HCT116 (cell line): ENCODE measurements around the gene ZNF418. TPM values are rescaled to one million over a fixed set of nuclear protein-coding genes. Genes with fewer than 3 reads are reported as not detected.

Experiments used
- ATAC-seq: fragments of 200-7000 bp; cut with Tn5 transposase; 2 replicates; pipeline ENCODE4 v1.9.1; 2020; ENCODE audit warnings: mild to moderate bottlenecking, moderate library complexity
- BruUV-seq: library from RNA; stranded (reverse); fragments of 400-500 nt; replicated peaks from 2 replicates; lab custom pipeline; 2021; lab: Mats Ljungman, UMichigan
- CTCF ChIA-PET: fragments of 300-600 bp; sonication (Branson Sonifier 250); formaldehyde crosslinking; loops from one replicate; lab custom pipeline; 2021; ENCODE audit warnings: antibody characterized with exemption; lab: Charles Lee
- POLR2A ChIA-PET: fragments of 300-600, 350-600 bp; sonication (Branson Sonifier 250); formaldehyde crosslinking; loops from one replicate; lab custom pipeline; 2021; ENCODE audit warnings: antibody characterized with exemption; lab: Charles Lee
- RAD21 ChIA-PET, 2 experiments: fragments of 300-600 bp; sonication (Branson Sonifier 250); formaldehyde crosslinking; loops; one replicate each; lab custom pipeline; 2023; ENCODE audit warnings: low total read pairs in 2 of 2; ENCODE audit not compliant: uncharacterized antibody in 2 of 2, unreplicated experiment in 2 of 2, low non-redundant PET in 1 of 2; lab: Charles Lee
- DNase-seq: peaks from one replicate; pipeline ENCODE4 v3.0.0-alpha.2; 2010; ENCODE audit warnings: low read depth, low spot score
- H2AFZ ChIP-seq: fragments of 200-600 bp; shearing (Covaris generic), sonication (generic); 2 replicates; pipeline ENCODE4 v1.6.1; 2017; ENCODE audit warnings: low read depth, mixed run types, mixed read lengths, antibody characterized with exemption, low read length; ENCODE audit not compliant: poor library complexity, severe bottlenecking
- H3K27ac ChIP-seq: 2 replicates; pipeline ENCODE4 v1.5.1; 2012; ENCODE audit warnings: low read depth, low read length
- H3K27me3 ChIP-seq: fragments of 200-600 bp; sonication (generic); 2 replicates; pipeline ENCODE4 v1.6.1; 2016; ENCODE audit warnings: mixed run types, low read length, mixed read lengths; ENCODE audit not compliant: insufficient read depth
- H3K36me3 ChIP-seq, 2 experiments: fragments of 200-500 bp in 1 of 2; fragments of 200-600 bp in 1 of 2; sonication (Bioruptor generic) in 1 of 2; sonication (generic) in 1 of 2; 2 replicates each; pipeline versions ENCODE4 v1.5.1 to v1.6.1; 2014 to 2016; ENCODE audit warnings: low read length in 2 of 2, inconsistent platforms in 1 of 2, mixed read lengths in 1 of 2, mixed run types in 1 of 2; ENCODE audit not compliant: insufficient read depth in 2 of 2, control insufficient read depth in 1 of 2
- H3K4me1 ChIP-seq, 2 experiments: fragments of 200-600 bp in 1 of 2; sonication (generic) in 1 of 2; 2 replicates each; pipeline versions ENCODE4 v1.5.1 to v1.6.1; 2012 to 2017; ENCODE audit warnings: low read length in 2 of 2, inconsistent platforms in 1 of 2, mild to moderate bottlenecking in 1 of 2, mixed read lengths in 1 of 2, mixed run types in 1 of 2, moderate library complexity in 1 of 2; ENCODE audit not compliant: insufficient read depth in 2 of 2, control insufficient read depth in 1 of 2
- H3K4me2 ChIP-seq: fragments of 200-600 bp; sonication (generic); 2 replicates; pipeline ENCODE4 v1.6.1; 2017; ENCODE audit warnings: mixed run types, low read length, mixed read lengths
- H3K4me3 ChIP-seq, 2 experiments: fragments of 200-600 bp in 1 of 2; sonication (generic) in 1 of 2; replicated peaks in 1 of 2; 2 replicates each; pipeline ENCODE4 v1.5.1; 2011 to 2016; ENCODE audit warnings: low read length in 2 of 2, control low read depth in 1 of 2, low read depth in 1 of 2, mild to moderate bottlenecking in 1 of 2, mixed read lengths in 1 of 2, mixed run types in 1 of 2
- H3K79me2 ChIP-seq: fragments of 200-600 bp; sonication (generic); 2 replicates; pipeline ENCODE4 v1.6.1; 2017; ENCODE audit warnings: mild to moderate bottlenecking, mixed run types, low read length, moderate library complexity, mixed read lengths; ENCODE audit not compliant: insufficient read depth
- H3K9ac ChIP-seq: fragments of 200-600 bp; sonication (generic); 2 replicates; pipeline ENCODE4 v1.6.1; 2016; ENCODE audit warnings: low read length, mixed read lengths
- H3K9me2 ChIP-seq: fragments of 200-600 bp; sonication (generic), shearing (Covaris generic); 2 replicates; pipeline ENCODE4 v1.6.1; 2017; ENCODE audit warnings: mixed run types, mild to moderate bottlenecking, moderate library complexity; ENCODE audit not compliant: insufficient read depth
- H3K9me3 ChIP-seq, 2 experiments: fragments of 200-500 bp in 1 of 2; fragments of 200-600 bp in 1 of 2; sonication (Bioruptor generic) in 1 of 2; sonication (generic) in 1 of 2; 2 replicates each; pipeline ENCODE4 v1.6.1; 2014 to 2017; ENCODE audit warnings: low read length in 2 of 2, mixed read lengths in 2 of 2, inconsistent platforms in 1 of 2, low read depth in 1 of 2, mild to moderate bottlenecking in 1 of 2, mixed run types in 1 of 2, moderate library complexity in 1 of 2; ENCODE audit not compliant: control insufficient read depth in 1 of 2, insufficient read depth in 1 of 2
- H4K20me1 ChIP-seq: fragments of 200-600 bp; sonication (generic), shearing (Covaris generic); 2 replicates; pipeline ENCODE4 v1.6.1; 2017; ENCODE audit warnings: mixed run types, mild to moderate bottlenecking, moderate library complexity; ENCODE audit not compliant: insufficient read depth
- EGR1 ChIP-seq: IDR thresholded peaks from 2 replicates; pipeline ENCODE4 v1.6.1; 2012; ENCODE audit warnings: low read depth
- ELF1 ChIP-seq: IDR thresholded peaks from 2 replicates; pipeline ENCODE4 v1.6.1; 2012; ENCODE audit warnings: low read depth, borderline replicate concordance
- EZH2 ChIP-seq: fragments of 200-600 bp; sonication (generic); IDR thresholded peaks from 2 replicates; pipeline ENCODE4 v1.6.1; 2017; ENCODE audit warnings: antibody characterized with exemption, mixed run types
- FOSL1 ChIP-seq: IDR thresholded peaks from 2 replicates; pipeline ENCODE4 v1.6.1; 2012; ENCODE audit warnings: low read depth
- JUND ChIP-seq: IDR thresholded peaks from 2 replicates; pipeline ENCODE4 v1.6.1; 2012
- POLR2A ChIP-seq: IDR thresholded peaks from 2 replicates; pipeline ENCODE4 v1.7.0; 2011; ENCODE audit warnings: borderline replicate concordance; ENCODE audit not compliant: insufficient read depth, insufficient read length; ENCODE audit errors: extremely low read depth
- RAD21 ChIP-seq: IDR thresholded peaks from 2 replicates; pipeline ENCODE4 v1.6.1; 2012; ENCODE audit warnings: low read depth, mild to moderate bottlenecking
- SIN3A ChIP-seq: IDR thresholded peaks from 2 replicates; pipeline ENCODE4 v1.6.1; 2012; ENCODE audit warnings: low read depth
- TCF7L2 ChIP-seq: IDR thresholded peaks from 2 replicates; pipeline ENCODE4 v1.7.0; 2011; ENCODE audit warnings: borderline replicate concordance, inconsistent platforms; ENCODE audit not compliant: insufficient read depth, insufficient read length; ENCODE audit errors: extremely low read depth
- YY1 ChIP-seq: IDR thresholded peaks from 2 replicates; pipeline ENCODE4 v1.6.1; 2011; ENCODE audit warnings: low read length, low read depth, moderate library complexity, mild to moderate bottlenecking; ENCODE audit not compliant: insufficient replicate concordance; ENCODE audit errors: extremely low read depth
- ZNF274 ChIP-seq: fragments of 200-500 bp; sonication (Bioruptor generic); IDR thresholded peaks from 2 replicates; pipeline ENCODE4 v1.6.1; 2014; ENCODE audit warnings: mild to moderate bottlenecking, low read depth, low read length, inconsistent platforms
- intact Hi-C: fragments of 100-400 bp; cut with micrococcal nuclease; formaldehyde crosslinking; loops from 2 replicates; pipeline ENCODE4 v1.10.0; 2022
- total RNA-seq: library from RNA; stranded (reverse); gene quantifications from one replicate; pipeline ENCODE4 v1.2.1, GENCODE V29; 2021; ENCODE audit not compliant: unreplicated experiment
- TF ChIP-seq, protein P1 (sequence below): IDR thresholded peaks from 2 replicates; pipeline ENCODE4 v1.6.1; 2012; ENCODE audit warnings: low read depth
- TF ChIP-seq, protein P2 (sequence below): IDR thresholded peaks from 2 replicates; pipeline ENCODE4 v1.6.1; 2012
- TF ChIP-seq, protein P3 (sequence below), 3 experiments: fragments of 200-600 bp in 1 of 3; sonication (generic) in 1 of 3; IDR thresholded peaks in 2 of 3; conservative IDR thresholded peaks in 1 of 3; 2 replicates each; pipeline ENCODE4 v1.5.1; 2012 to 2017; ENCODE audit warnings: low read depth in 2 of 3, low read length in 2 of 3, antibody characterized with exemption in 1 of 3, borderline replicate concordance in 1 of 3, control low read depth in 1 of 3, mild to moderate bottlenecking in 1 of 3, mixed read lengths in 1 of 3, mixed run types in 1 of 3, moderate library complexity in 1 of 3; ENCODE audit not compliant: insufficient read depth in 1 of 3

ZNF418 gene
- total RNA-seq, 1 experiment from 2014 or later: not detected

DNA sequence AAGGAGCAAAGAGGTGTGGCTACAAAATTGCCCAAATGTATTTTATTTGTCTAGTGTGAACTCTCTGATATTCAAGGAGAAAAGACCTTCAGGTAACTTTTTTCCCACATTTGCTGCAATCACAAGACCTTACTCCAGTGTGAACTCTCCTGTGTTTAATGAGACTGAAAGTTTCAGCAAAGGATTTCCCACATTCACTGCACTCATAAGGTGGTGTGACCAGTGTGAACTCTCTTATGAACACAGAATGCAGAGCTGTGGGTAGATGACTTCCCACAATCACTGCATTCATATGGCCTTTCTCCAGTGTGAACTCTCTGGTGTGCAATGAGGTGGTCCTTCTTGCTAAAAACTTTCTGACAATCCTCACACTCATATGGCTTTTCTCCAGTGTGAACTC, 62.8 kb downstream of the ZNF418 start:
- POLR2A ChIA-PET: no interaction called here
- H3K36me3 ChIP-seq: peaks cover 0 to 7% of the 10 kb centered on the region in 2 experiments; a peak in 1 of 4 replicates
- no peak overlapping the region for H3K27ac ChIP-seq
- no peak overlapping the region for H3K4me2 ChIP-seq
- no peaks in the 10 kb centered on the region for H3K9me2 ChIP-seq
- H3K79me2 ChIP-seq: no peaks in the 10 kb centered on the region
- no peak overlapping the region for H3K4me3 ChIP-seq
- no peak for DNase-seq
- RAD21 ChIA-PET: no interaction called here
- CTCF ChIA-PET: no interaction called here
- no peak for TF ChIP-seq SIN3A
- no peak for TF ChIP-seq RAD21
- TF ChIP-seq, protein P1, sequence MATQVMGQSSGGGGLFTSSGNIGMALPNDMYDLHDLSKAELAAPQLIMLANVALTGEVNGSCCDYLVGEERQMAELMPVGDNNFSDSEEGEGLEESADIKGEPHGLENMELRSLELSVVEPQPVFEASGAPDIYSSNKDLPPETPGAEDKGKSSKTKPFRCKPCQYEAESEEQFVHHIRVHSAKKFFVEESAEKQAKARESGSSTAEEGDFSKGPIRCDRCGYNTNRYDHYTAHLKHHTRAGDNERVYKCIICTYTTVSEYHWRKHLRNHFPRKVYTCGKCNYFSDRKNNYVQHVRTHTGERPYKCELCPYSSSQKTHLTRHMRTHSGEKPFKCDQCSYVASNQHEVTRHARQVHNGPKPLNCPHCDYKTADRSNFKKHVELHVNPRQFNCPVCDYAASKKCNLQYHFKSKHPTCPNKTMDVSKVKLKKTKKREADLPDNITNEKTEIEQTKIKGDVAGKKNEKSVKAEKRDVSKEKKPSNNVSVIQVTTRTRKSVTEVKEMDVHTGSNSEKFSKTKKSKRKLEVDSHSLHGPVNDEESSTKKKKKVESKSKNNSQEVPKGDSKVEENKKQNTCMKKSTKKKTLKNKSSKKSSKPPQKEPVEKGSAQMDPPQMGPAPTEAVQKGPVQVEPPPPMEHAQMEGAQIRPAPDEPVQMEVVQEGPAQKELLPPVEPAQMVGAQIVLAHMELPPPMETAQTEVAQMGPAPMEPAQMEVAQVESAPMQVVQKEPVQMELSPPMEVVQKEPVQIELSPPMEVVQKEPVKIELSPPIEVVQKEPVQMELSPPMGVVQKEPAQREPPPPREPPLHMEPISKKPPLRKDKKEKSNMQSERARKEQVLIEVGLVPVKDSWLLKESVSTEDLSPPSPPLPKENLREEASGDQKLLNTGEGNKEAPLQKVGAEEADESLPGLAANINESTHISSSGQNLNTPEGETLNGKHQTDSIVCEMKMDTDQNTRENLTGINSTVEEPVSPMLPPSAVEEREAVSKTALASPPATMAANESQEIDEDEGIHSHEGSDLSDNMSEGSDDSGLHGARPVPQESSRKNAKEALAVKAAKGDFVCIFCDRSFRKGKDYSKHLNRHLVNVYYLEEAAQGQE: no peak
- TF ChIP-seq JUND: no peak
- TF ChIP-seq FOSL1: no peak
- no peak for TF ChIP-seq ELF1
- TF ChIP-seq, protein P2, sequence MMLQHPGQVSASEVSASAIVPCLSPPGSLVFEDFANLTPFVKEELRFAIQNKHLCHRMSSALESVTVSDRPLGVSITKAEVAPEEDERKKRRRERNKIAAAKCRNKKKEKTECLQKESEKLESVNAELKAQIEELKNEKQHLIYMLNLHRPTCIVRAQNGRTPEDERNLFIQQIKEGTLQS: no peak
- TF ChIP-seq EZH2: no peak
- no peak for TF ChIP-seq EGR1
- no peak for TF ChIP-seq POLR2A
- TF ChIP-seq ZNF274: no peak
- TF ChIP-seq YY1: no peak
- TF ChIP-seq TCF7L2: no peak
- TF ChIP-seq, protein P3, sequence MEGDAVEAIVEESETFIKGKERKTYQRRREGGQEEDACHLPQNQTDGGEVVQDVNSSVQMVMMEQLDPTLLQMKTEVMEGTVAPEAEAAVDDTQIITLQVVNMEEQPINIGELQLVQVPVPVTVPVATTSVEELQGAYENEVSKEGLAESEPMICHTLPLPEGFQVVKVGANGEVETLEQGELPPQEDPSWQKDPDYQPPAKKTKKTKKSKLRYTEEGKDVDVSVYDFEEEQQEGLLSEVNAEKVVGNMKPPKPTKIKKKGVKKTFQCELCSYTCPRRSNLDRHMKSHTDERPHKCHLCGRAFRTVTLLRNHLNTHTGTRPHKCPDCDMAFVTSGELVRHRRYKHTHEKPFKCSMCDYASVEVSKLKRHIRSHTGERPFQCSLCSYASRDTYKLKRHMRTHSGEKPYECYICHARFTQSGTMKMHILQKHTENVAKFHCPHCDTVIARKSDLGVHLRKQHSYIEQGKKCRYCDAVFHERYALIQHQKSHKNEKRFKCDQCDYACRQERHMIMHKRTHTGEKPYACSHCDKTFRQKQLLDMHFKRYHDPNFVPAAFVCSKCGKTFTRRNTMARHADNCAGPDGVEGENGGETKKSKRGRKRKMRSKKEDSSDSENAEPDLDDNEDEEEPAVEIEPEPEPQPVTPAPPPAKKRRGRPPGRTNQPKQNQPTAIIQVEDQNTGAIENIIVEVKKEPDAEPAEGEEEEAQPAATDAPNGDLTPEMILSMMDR (IDR thresholded peaks at IDR 0.05 in 2 of 3, conservative IDR thresholded peaks at IDR 0.05 in 1 of 3; ENCODE audit: borderline replicate concordance in 1 of 3, insufficient read depth in 1 of 3, low read depth in 2 of 3, low read length in 2 of 3): no peak
- no TSS peak for BruUV-seq
- intact Hi-C loops: no loop called here
- H3K9ac ChIP-seq: no peak overlapping the region
- no peak overlapping the region for H2AFZ ChIP-seq
- peaks cover 0 to 23% of the 10 kb centered on the region in 2 experiments; a peak in 2 of 4 replicates for H3K9me3 ChIP-seq
- H3K4me1 ChIP-seq: no peaks in the 10 kb centered on the region
- no peak for ATAC-seq
- no peaks in the 10 kb centered on the region for H3K27me3 ChIP-seq
- H4K20me1 ChIP-seq: no peaks in the 10 kb centered on the region
